Liver (tissue), 9 donors: Measurements from ENCODE around the gene SERINC5. TPM values are rescaled to one million over a fixed set of nuclear protein-coding genes. Genes with fewer than 3 reads are reported as not detected.
"Not testable (repeated sequence)": the region's sequence is repeated elsewhere in the genome, so short reads cannot be mapped to it uniquely, and the experiment has no call there.

ENCODE experiments used
- DNase-seq: peaks from one replicate; pipeline ENCODE4 v3.0.0-alpha.2; 2017; ENCODE audit warnings: low spot score
- H3K27ac ChIP-seq, 2 donors: one replicate each; pipeline ENCODE4 v1.7.0; 2013; ENCODE audit warnings: inconsistent platforms in 2 of 2, low read length in 2 of 2, control low read depth in 1 of 2, low read depth in 1 of 2, mild to moderate bottlenecking in 1 of 2
- H3K27me3 ChIP-seq, 4 donors: one replicate each; pipeline versions ENCODE4 v1.6.1 to v1.7.0; 2013; ENCODE audit warnings: low read length in 3 of 4, inconsistent platforms in 1 of 4, mild to moderate bottlenecking in 1 of 4, moderate library complexity in 1 of 4; ENCODE audit not compliant: control insufficient read depth in 4 of 4, insufficient read depth in 4 of 4
- H3K36me3 ChIP-seq, 4 donors: one replicate each; pipeline versions ENCODE4 v1.6.1 to v1.7.0; 2013; ENCODE audit warnings: low read length in 3 of 4, mild to moderate bottlenecking in 3 of 4, low read depth in 1 of 4, moderate library complexity in 1 of 4; ENCODE audit not compliant: control insufficient read depth in 4 of 4, insufficient read depth in 3 of 4
- H3K4me1 ChIP-seq, 4 donors: one replicate each; pipeline versions ENCODE4 v1.6.1 to v1.7.0; 2013; ENCODE audit warnings: low read length in 3 of 4, mild to moderate bottlenecking in 3 of 4, moderate library complexity in 1 of 4; ENCODE audit not compliant: control insufficient read depth in 4 of 4, insufficient read depth in 4 of 4
- H3K4me3 ChIP-seq, 3 donors: one replicate each; pipeline versions ENCODE4 v1.6.1 to v1.7.0; 2013; ENCODE audit warnings: low read length in 3 of 3, control low read depth in 1 of 3, low read depth in 1 of 3, mild to moderate bottlenecking in 1 of 3
- H3K9ac ChIP-seq, 2 donors: one replicate each; pipeline ENCODE4 v1.7.0; 2013; ENCODE audit warnings: low read length in 2 of 2, mild to moderate bottlenecking in 2 of 2, moderate library complexity in 2 of 2, control low read depth in 1 of 2, low read depth in 1 of 2
- H3K9me3 ChIP-seq, 4 donors: one replicate each; pipeline versions ENCODE4 v1.6.1 to v1.7.0; 2013; ENCODE audit warnings: low read length in 3 of 4; ENCODE audit not compliant: control insufficient read depth in 4 of 4
- EGR1 ChIP-seq, 2 donors: IDR thresholded peaks; 2 replicates each; pipeline ENCODE4 v1.6.1; 2016 to 2018; ENCODE audit warnings: antibody characterized with exemption in 2 of 2, low read depth in 2 of 2
- FOXA1 ChIP-seq: IDR thresholded peaks from 2 replicates; pipeline ENCODE4 v1.6.1; 2016; ENCODE audit warnings: antibody characterized with exemption
- FOXA2 ChIP-seq: IDR thresholded peaks from 2 replicates; pipeline ENCODE4 v1.6.1; 2016; ENCODE audit warnings: antibody characterized with exemption
- GABPA ChIP-seq, 2 donors: IDR thresholded peaks in 1 of 2; conservative IDR thresholded peaks in 1 of 2; 2 replicates each; pipeline ENCODE4 v1.6.1; 2016; ENCODE audit warnings: antibody characterized with exemption in 2 of 2, mild to moderate bottlenecking in 1 of 2, moderate library complexity in 1 of 2
- HNF4A ChIP-seq, 2 donors: conservative IDR thresholded peaks; 2 replicates each; pipeline ENCODE4 v1.6.1; 2016; ENCODE audit warnings: antibody characterized with exemption in 2 of 2, mild to moderate bottlenecking in 2 of 2
- HNF4G ChIP-seq: IDR thresholded peaks from 2 replicates; pipeline ENCODE4 v1.6.1; 2016; ENCODE audit warnings: antibody characterized with exemption
- JUND ChIP-seq, 2 donors: IDR thresholded peaks; 2 replicates each; pipeline ENCODE4 v1.6.1; 2016; ENCODE audit warnings: antibody characterized with exemption in 2 of 2
- NR2F2 ChIP-seq: IDR thresholded peaks from 2 replicates; pipeline ENCODE4 v1.6.1; 2016; ENCODE audit warnings: antibody characterized with exemption
- RAD21 ChIP-seq, 2 donors: IDR thresholded peaks; 2 replicates each; pipeline ENCODE4 v1.6.1; 2016; ENCODE audit warnings: antibody characterized with exemption in 2 of 2, mild to moderate bottlenecking in 2 of 2
- RXRA ChIP-seq, 2 donors: IDR thresholded peaks; 2 replicates each; pipeline ENCODE4 v1.6.1; 2017 to 2018; ENCODE audit warnings: antibody characterized with exemption in 2 of 2, mild to moderate bottlenecking in 1 of 2
- SP1 ChIP-seq: IDR thresholded peaks from 2 replicates; pipeline ENCODE4 v1.6.1; 2018; ENCODE audit warnings: antibody characterized with exemption, mild to moderate bottlenecking
- TAF1 ChIP-seq: conservative IDR thresholded peaks from 2 replicates; pipeline ENCODE4 v1.6.1; 2016; ENCODE audit warnings: antibody characterized with exemption, mild to moderate bottlenecking
- YY1 ChIP-seq: IDR thresholded peaks from 2 replicates; pipeline ENCODE4 v1.6.1; 2016; ENCODE audit warnings: antibody characterized with exemption, mild to moderate bottlenecking
- WGBS: extraction: QIAGEN DNeasy Blood & Tissue Kit; methylation state at CpG from one replicate; pipeline ENCODE4 v1.1.7; 2013; 5-methylcytosine and 5-hydroxymethylcytosine counted together
- polyA plus RNA-seq, 2 donors: library from polyadenylated mRNA; stranded (reverse) in 1 of 2; unstranded in 1 of 2; fragments of 200-250 nt in 1 of 2; fragments of >200 nt in 1 of 2; fragmentation: Nextera tagmentation in 1 of 2; extraction: Ambion mirVana in 1 of 2; gene quantifications; one replicate each; pipeline versions ENCODE4 v1.2.1 to v1.2.3, GENCODE V29; 2013 to 2015
- total RNA-seq, 2 donors: library from RNA; depleted of rRNA; stranded (reverse); fragments of >200 nt; gene quantifications; one replicate each; pipeline ENCODE4 v1.2.3, GENCODE V29; 2014
- TF ChIP-seq, protein P1 (sequence below): fragments of 150-350 bp; IDR thresholded peaks from 2 replicates; pipeline ENCODE4 v1.5.1; 2017; ENCODE audit warnings: improper control_type of control experiment, low read depth, low read length; ENCODE audit not compliant: missing input control
- TF ChIP-seq, protein P2 (sequence below): IDR thresholded peaks from 2 replicates; pipeline ENCODE4 v1.6.1; 2016; ENCODE audit warnings: antibody characterized with exemption
- TF ChIP-seq, protein P3 (sequence below): IDR thresholded peaks from 2 replicates; pipeline ENCODE4 v1.6.1; 2016; ENCODE audit warnings: antibody characterized with exemption
- donor health status: healthy.
- donor health status: healthy.
- donor health status: healthy.
- donor health status: healthy.
- donor health status: healthy.

The SERINC5 gene
- total and polyA plus RNA-seq, 4 donors = 22.2 to 82.3 (median 32.0) TPM

DNA sequence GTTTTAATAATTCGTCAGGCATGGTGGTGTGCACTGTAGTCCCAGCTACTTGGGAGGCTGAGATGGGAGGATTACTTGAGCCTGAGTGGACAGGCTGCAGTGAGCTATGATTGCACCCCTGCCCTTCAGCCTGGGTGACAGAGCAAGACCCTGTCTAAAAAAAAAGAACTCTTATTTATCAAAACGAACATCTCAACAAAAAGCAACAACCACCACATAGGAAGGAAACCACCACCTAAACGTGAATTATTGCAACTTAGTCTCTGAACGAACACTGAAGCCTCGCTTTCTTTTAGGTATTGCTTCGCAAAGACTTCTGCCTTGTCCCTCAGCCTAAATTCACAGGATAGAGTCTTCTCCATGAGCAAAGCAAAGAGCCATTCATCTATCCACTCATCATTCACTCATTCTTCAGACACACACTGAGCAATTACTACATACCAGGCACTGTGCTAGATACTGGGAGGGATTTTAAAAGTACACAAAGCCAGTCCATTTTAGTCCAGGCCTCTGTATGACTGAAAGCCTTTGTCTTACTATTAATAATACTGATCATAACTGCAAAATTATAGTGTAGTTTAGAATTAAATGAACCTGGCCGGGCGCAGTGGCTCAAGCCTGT, 163.3 kb downstream of the SERINC5 start:
- WGBS = 89% methylated on average over 8 of the region's 8 CpGs
- no peak for TF ChIP-seq TAF1
- no peak for TF ChIP-seq GABPA (IDR thresholded peaks at IDR 0.05 in 1 of 2, conservative IDR thresholded peaks at IDR 0.05 in 1 of 2)
- Histone ChIP-seq H3K9me3 (no peaks in the 10 kb centered on the region), H3K4me1 (peaks cover 0 to 6% (median 0%) of the 10 kb centered on the region in 4 donors), H3K27me3 (no peaks in the 10 kb centered on the region), H3K36me3 (no peaks in the 10 kb centered on the region), H3K27ac (no peak overlapping the region), H3K9ac (no peak overlapping the region), H3K4me3 (no peak overlapping the region)
- DNase-seq = no peak

DNA sequence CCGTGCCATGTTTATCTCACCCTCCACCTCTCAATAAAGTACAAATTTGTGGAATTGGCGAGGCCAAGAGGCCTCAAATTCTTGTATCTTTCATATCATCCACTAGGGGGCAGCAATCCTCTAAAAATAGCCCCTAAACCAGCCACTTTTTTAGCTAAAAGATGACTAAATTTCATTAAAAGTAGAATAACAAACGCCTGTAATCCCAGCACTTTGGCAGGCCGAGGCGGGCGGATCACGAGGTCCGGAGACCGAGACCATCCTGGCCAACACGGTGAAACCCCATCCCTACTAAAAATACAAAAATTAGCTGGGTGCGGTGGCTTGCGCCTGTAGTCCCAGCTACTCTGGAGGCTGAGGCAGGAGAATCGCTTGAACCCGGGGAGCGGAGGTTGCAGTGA, 164.1 kb downstream of the SERINC5 start:
- H3K9me3 ChIP-seq, H3K36me3 ChIP-seq, H3K4me3 ChIP-seq, H3K27me3 ChIP-seq, H3K4me1 ChIP-seq, H3K27ac ChIP-seq, H3K9ac ChIP-seq, DNase-seq: not testable (repeated sequence)
- WGBS = 35% methylated on average over 15 of the region's 15 CpGs
- TF ChIP-seq, protein P1, sequence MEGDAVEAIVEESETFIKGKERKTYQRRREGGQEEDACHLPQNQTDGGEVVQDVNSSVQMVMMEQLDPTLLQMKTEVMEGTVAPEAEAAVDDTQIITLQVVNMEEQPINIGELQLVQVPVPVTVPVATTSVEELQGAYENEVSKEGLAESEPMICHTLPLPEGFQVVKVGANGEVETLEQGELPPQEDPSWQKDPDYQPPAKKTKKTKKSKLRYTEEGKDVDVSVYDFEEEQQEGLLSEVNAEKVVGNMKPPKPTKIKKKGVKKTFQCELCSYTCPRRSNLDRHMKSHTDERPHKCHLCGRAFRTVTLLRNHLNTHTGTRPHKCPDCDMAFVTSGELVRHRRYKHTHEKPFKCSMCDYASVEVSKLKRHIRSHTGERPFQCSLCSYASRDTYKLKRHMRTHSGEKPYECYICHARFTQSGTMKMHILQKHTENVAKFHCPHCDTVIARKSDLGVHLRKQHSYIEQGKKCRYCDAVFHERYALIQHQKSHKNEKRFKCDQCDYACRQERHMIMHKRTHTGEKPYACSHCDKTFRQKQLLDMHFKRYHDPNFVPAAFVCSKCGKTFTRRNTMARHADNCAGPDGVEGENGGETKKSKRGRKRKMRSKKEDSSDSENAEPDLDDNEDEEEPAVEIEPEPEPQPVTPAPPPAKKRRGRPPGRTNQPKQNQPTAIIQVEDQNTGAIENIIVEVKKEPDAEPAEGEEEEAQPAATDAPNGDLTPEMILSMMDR = peak; percentile 65
- TF ChIP-seq RAD21 (IDR thresholded peaks at IDR 0.05) = peak; percentile 89

DNA sequence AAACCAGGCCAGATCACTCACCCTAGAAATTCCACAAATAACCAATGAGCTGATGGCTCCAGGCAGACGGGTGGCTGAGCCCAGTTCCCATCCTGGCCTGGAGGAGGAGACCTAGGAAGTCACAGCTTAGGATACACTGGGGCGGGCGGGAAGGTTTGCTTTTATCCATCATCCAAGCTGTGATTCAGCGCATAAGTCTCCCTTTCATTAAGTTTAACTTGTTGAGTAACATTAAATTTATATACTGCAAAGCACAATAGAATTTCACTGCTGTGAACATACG, 165.0 kb downstream of the SERINC5 start:
- TF ChIP-seq HNF4G (no peak), NR2F2 (no peak), SP1 (no peak), YY1 (no peak), EGR1 (IDR thresholded peaks at IDR 0.05; ENCODE audit: low read depth in 2 of 2) (no peak), HNF4A (conservative IDR thresholded peaks at IDR 0.05) (no peak), FOXA2 (no peak), RXRA (IDR thresholded peaks at IDR 0.05) (no peak)
- Histone ChIP-seq H3K4me3 (no peak overlapping the region), H3K27ac (no peak overlapping the region)

DNA sequence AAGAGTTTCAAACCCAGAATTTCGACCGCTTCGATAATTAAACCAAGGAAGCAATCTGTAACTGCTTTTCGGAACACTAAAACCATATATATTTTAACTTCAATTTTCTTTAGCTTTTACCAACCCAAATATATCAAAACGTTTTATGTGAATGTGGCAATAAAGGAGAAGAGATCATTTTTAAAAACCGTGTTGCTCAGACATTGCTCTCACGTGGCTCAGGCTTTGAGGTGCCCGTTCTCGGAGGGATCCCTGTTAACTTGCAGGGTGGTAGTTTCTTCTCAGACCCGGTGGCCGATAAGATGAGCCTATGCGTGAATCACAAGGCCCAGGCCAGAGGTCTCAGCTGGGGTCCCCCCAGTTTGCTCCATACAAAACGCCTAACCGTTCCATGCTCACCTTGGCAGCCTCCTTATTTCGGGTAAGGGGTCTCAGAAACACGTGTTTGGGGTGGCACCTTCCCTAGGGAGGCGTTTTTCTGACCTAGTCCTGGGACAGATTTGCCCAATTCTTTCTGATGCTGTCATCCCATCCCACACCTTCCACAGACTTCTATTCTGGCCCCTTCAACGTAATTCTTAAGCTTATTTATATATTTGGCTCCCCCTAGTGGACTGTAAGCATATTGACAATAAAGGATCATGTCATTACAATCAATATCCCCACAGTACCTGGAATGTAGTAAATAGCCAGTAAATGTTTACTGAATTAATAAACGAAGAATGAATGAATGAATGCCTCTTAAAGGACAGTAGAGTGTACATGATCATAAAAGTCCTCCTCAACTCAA, 172.6 kb downstream of the SERINC5 start:
- Histone ChIP-seq H3K9me3 (no peaks in the 10 kb centered on the region), H3K27ac (peak overlapping the region in 1 of 2 donors; percentile 28), H3K4me1 (peaks cover 0 to 6% (median 2%) of the 10 kb centered on the region in 4 donors), H3K4me3 (no peak overlapping the region), H3K9ac (no peak overlapping the region), H3K27me3 (no peaks in the 10 kb centered on the region), H3K36me3 (no peaks in the 10 kb centered on the region)
- DNase-seq = no peak
- 51% methylated on average over 19 of the region's 19 CpGs for WGBS
- no peak for TF ChIP-seq EGR1 (IDR thresholded peaks at IDR 0.05; ENCODE audit: low read depth in 2 of 2)
- no peak for TF ChIP-seq TAF1
- TF ChIP-seq, protein P1 = peak; percentile 68
- TF ChIP-seq, protein P2, sequence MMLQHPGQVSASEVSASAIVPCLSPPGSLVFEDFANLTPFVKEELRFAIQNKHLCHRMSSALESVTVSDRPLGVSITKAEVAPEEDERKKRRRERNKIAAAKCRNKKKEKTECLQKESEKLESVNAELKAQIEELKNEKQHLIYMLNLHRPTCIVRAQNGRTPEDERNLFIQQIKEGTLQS = no peak
- TF ChIP-seq SP1 = no peak
- TF ChIP-seq NR2F2 = no peak
- TF ChIP-seq, protein P3, sequence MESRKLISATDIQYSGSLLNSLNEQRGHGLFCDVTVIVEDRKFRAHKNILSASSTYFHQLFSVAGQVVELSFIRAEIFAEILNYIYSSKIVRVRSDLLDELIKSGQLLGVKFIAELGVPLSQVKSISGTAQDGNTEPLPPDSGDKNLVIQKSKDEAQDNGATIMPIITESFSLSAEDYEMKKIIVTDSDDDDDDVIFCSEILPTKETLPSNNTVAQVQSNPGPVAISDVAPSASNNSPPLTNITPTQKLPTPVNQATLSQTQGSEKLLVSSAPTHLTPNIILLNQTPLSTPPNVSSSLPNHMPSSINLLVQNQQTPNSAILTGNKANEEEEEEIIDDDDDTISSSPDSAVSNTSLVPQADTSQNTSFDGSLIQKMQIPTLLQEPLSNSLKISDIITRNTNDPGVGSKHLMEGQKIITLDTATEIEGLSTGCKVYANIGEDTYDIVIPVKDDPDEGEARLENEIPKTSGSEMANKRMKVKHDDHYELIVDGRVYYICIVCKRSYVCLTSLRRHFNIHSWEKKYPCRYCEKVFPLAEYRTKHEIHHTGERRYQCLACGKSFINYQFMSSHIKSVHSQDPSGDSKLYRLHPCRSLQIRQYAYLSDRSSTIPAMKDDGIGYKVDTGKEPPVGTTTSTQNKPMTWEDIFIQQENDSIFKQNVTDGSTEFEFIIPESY = no peak
- TF ChIP-seq FOXA2 = peak; percentile 76
- no peak for TF ChIP-seq GABPA (IDR thresholded peaks at IDR 0.05 in 1 of 2, conservative IDR thresholded peaks at IDR 0.05 in 1 of 2)
- TF ChIP-seq RAD21 (IDR thresholded peaks at IDR 0.05) = peak; percentile 81 to 88
- no peak for TF ChIP-seq JUND (IDR thresholded peaks at IDR 0.05)
- TF ChIP-seq HNF4G = no peak
- no peak for TF ChIP-seq FOXA1

More for the DNA sequence above, 165.0 kb downstream of the SERINC5 start:
- no peaks in the 10 kb centered on the region for H3K27me3 ChIP-seq
- H3K36me3 ChIP-seq = no peaks in the 10 kb centered on the region
- H3K9ac ChIP-seq = no peak overlapping the region
- DNase-seq = no peak
- peaks cover 0 to 6% (median 0%) of the 10 kb centered on the region in 4 donors for H3K4me1 ChIP-seq
- no peaks in the 10 kb centered on the region for H3K9me3 ChIP-seq
- WGBS = 96% methylated on average over 5 of the region's 5 CpGs
